NCI-H82 treated with DMSO at 0.1 percent for 48 hours (cell line): ENCODE results near the gene AKAP6.

Source experiments
- DNase-seq: peaks from one replicate; lab custom pipeline; 2025; ENCODE audit not compliant: unreplicated experiment; lab: John Stamatoyannopoulos, UW

Gene AKAP6

DNA sequence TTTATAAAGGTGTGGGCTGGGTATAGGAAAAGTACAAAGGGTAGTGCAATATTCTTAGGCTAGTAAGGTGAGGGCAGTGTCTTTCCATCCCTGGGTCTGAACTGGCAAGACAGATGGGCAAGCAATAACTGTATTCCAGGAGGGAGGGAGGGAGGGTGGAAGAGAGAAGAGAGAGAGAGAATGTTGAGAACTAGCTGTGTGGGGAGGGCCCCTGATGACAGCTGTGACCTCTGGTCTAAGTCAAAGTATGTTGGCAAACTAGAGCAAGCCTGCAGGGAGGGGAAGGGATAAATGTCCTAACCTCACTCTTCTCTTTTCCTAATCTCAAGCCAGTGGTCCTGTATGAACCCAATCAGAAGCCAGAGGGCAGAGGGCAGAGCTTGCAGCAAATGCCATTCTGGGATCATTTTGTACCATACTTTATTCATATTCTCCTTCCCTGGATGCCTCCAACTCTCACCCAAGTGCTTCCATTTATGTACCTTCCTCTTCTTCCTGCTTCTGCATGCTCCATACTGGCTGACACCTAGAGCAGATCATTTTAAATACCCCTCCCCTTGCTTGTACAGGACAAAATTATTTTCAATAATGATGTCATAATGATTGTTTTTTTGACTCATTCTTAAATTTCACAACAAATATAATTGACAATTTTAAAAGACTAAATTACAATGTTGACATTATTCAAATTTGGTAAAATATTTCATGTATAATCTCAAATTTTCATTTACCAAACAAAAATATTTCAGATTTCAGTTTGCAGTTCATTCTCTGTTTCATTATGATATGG is 75.9 kb downstream of the AKAP6 start:
- DNase-seq: peak; percentile 45

DNA sequence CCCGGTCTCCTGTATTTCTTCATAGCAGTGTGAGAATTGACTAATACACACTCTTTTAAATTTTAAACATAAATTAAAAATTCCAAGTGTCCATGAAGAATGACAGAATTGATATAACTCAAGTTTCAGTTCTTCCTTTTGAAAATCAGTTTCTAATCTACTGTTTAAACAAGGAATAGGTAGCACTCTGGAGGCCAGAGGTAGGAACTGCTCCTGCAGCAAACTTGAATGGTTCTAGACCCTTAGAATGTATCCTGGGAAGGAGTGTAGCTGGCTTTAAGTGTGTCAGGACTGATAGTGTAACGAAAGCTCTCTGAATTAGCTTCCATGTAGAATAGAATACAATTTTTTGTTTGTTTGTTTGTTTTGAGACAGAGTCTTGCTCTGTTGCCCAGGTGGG is 76.8 kb downstream of the AKAP6 start:
- no peak for DNase-seq

DNA sequence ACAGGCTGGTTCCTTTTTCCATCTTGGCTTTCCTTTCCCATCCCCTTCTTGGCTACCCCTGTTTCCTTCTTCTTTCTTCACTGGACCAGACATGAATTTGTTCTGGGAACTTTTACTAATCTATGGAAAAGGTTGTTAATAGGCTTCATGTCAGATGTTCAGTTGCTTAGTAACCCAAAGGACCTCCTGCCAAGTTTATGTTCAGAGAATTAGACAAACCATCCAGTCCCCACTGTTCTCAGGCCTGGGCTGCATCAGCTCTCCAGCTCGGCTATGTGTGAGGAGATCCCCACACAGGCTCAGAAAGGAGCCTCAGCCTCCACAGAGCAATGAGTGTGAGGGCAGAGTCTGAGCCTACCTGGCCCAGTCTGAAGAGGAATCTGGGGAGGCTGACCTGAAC is 78.0 kb downstream of the AKAP6 start:
- DNase-seq: no peak

DNA sequence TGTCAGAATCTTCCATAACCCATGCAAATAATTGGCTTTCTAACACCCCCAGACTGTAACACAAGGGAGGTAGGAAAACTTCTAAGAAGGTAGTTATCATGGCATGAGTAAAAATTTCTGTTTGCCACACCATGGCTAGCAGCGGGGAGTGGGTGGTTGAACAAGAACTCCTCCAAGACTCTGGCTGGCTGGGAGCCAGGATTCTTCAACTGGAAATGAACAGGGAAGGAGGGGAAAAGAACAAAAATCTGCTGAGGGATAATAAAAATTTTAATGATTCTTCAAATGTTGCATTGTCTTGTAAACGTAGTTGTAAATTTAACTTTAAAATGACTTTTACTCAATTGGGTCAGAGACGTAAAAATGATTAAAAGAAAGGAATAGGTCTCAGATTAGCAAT is 78.9 kb downstream of the AKAP6 start:
- no peak for DNase-seq

GRCh38 chr14:32412103-32412502 is 83.0 kb downstream of the AKAP6 start:
- no peak for DNase-seq

GRCh38 chr14:32412532-32412931 is 83.4 kb downstream of the AKAP6 start:
- DNase-seq: no peak

GRCh38 chr14:32413967-32414640 is 85.0 kb downstream of the AKAP6 start:
- no peak for DNase-seq

DNA sequence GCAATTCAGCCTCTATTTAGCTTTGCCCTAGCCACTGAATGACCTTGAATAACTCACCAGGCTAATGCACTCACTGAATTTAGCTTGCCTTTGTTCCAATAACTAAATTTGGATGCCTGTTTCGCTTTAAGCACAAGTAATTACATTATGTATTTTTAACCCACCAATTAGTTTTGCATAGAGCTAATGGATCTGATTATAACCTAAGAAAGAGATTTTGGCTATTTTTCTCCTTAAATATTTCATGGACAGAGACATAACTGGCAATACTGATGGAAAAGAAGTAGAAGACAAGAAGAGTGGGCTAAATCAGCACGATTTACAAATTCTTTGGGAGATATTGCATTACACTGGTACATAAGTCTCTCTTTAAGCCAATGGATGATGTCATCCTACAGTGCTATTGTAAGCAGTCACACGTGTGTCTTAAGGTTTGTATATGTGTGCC is 85.7 kb downstream of the AKAP6 start:
- no peak for DNase-seq

GRCh38 chr14:32417956-32418552 is 89.0 kb downstream of the AKAP6 start:
- no peak for DNase-seq

DNA sequence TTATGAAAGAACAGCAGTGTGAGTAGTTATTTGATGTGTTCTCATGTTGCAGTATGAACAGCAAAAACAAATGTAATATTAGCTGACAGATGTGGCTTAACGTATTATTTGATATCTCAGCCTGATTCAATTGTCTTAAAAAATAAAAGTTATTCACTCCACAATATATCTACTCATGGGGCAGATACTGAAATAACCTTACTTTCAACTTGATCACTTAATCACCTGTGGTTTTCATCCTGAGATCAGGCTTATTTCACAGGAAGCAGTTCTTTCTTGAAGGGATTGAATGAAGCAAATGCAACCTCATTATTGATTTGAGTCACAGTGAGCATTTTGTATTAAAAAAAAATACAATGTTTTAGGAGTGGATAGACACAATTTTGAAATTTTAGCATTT is 90.3 kb downstream of the AKAP6 start:
- DNase-seq: no peak

DNA sequence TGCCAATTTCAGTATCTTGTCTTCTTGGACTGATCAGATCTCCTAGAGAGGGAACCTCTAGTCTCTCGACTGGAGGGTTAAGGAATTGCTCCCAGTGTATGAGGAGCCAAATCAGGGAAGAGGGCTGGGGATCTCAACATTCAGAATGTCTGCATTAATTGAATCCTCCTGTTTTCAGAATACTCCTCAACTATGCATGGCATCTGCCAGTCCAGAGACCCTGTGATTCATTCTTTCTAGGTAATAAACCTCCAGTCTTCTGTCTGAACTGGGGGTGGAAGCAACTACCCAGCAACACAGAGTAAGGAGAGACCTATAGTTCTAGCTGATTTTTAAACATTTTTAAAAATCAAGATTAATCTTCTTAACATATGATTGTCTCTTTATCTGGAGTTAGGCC is 92.7 kb downstream of the AKAP6 start:
- no peak for DNase-seq

DNA sequence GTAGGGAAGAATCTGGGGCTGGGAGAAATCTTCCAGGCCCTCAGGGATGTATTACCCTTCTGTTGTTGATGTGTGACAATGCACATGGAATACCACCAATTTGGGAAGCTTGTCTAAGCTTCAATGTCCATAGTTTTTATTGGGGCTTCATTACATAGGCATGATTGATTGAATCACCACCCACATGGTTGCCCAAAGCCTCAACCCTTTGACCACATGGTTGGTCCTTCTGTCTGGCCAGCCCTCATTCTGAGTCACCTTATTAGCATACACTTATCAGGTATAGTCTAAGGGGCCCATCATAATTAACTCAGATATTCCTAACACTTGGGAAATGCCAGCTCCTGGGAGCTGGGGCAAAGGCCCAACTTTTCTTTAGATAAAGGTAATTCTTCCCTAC is 93.3 kb downstream of the AKAP6 start:
- DNase-seq: no peak

GRCh38 chr14:32426028-32426427 is 96.9 kb downstream of the AKAP6 start:
- DNase-seq: no peak

- DNase-seq: peak; percentile 74
Measured at GRCh38 chr14:32426586-32427388, 97.7 kb downstream of the AKAP6 start.

- DNase-seq: no peak
Measured at GRCh38 chr14:32427726-32428528, 98.8 kb downstream of the AKAP6 start.

GRCh38 chr14:32428875-32429274 is 99.8 kb downstream of the AKAP6 start:
- no peak for DNase-seq

DNA sequence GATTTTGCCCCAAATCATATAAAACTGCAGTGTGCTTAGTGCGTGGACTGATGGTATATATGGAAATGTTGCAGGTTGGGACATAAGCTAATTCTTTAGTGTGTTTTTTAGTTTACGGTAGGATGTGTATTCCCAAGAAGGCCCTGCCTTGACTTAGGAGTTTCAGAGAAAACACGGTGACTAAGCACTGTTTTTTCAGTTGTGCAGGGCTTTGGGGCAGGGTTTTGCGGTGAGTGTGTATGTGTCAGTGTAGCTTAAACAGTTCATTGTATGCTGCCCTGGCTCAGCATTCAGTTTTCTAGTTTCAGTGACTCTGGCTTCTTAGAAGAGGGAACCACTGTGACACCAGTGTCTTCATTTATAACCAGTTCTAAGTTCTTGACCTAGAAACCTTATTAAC is 101.2 kb downstream of the AKAP6 start:
- no peak for DNase-seq

- no peak for DNase-seq
Measured at GRCh38 chr14:32432813-32433538, 103.9 kb downstream of the AKAP6 start.

DNA sequence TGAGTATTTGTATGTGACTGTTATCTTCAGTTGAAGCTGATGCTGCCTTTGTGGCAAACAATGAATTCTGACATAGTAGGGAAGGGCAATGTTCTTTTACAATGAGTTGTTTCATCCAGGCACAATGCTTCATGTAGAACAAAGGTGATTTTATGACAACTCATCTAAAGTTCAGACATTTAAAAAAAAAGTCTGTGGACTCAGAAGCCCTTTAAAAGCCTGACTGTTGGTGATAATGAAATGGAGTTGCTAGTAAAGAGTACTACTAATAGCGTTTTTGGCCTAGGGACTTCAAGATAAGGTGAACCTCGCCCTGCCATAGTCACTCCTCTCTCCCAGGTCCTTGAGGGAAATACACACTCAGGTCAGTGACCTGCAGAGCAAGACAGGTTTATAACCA is 105.1 kb downstream of the AKAP6 start:
- DNase-seq: no peak

DNA sequence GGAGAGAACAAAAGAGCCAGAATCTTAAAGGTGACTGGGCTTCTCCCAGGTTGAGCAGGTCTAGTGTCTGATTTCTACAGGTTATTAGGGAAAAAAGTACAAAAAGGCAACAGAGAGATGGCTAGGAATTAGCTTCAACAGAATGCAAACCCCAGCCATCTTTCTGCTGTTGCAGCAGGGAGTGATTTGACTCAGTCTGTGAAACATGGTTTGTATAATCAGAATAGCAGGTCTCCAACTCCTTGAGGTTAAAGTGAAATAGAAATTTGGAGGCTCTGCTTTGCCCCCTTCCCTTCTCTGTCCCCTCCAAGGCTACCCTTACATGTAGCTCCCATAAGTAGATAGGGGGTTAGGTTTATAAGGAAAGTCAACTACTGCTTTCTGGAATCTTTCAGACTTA is 105.8 kb downstream of the AKAP6 start:
- DNase-seq: no peak
